IPS-NIHi7 (cell line): Measurements from ENCODE around the gene LIMK1.
"Not testable (repeated sequence)": the region's sequence is repeated elsewhere in the genome, so short reads cannot be mapped to it uniquely, and the experiment has no call there.

ENCODE experiments used
- DNase-seq: peaks from one replicate; pipeline ENCODE4 v3.0.0; 2012; ENCODE audit warnings: mixed read lengths; ENCODE audit errors: extremely low spot score

LIMK1 gene

GRCh38 chr7:74126220-74126880, 42.7 kb downstream of the LIMK1 start:
- no peak for DNase-seq

DNA sequence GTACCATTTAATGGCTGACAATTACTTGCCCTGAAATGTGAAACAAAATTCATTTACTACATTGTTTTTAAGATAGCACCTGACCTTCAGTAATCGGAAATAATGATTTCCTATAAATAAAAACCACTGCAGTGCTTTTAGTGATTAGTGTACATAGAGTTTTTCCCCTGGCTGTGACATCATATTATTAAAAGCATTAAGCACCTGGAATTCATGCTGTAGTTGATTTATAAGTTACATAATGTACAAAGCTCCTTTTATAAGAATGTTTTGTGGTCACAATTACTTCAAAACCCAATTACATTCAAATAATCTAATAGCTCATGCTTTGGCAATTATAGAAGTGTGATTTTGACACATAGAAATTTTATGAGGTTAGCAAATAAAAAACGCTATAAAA, 46.3 kb downstream of the LIMK1 start:
- no peak for DNase-seq

DNA sequence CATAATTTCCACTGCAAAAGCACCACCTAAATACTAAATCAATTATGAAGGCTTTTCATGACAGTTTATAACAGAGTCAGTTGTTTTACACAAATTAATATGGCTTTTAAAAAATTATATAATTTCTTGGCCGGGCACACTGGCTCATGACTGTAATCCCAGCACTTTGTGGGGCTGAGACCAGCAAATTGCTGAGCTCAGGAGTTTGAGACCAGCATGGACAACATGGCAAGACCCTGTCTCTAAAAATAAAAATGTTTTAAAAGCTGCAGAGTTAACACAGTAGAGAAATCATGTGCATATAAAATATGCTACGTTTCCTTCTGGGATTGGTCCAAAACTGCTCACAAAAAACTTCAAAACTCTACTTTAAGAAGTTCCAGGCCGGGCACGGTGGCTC, 46.9 kb downstream of the LIMK1 start:
- DNase-seq, result no peak

- no peak for DNase-seq
These were observed 50.6 kb downstream of the LIMK1 start for GRCh38 chr7:74134117-74134620.

DNA sequence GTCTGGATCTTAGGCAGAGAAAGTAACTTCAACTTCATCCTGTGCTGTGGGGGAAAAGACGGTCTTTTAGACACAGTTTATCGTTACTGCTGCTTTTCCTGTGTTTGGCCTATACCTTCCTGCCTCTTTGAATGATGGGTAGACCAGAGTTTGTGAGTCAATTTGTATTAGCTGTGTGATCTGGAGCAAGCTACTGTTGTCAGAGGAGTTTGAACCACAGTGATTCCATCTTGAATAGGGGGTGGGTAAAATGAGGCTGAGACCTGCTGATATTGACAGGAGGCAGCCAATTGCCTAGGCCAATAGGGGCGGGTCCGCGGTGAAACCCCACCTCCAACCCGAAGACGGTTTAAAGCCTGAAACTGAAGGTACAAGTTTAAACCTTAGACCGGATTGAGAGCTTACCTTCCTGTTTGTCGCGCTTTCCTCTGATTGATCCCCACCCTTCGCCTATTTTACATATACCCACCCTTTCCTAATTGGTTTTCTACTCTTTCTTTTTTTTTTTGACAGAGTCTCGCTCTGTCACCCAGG, 54.8 kb downstream of the LIMK1 start:
- DNase-seq, result peak; percentile 41

DNA sequence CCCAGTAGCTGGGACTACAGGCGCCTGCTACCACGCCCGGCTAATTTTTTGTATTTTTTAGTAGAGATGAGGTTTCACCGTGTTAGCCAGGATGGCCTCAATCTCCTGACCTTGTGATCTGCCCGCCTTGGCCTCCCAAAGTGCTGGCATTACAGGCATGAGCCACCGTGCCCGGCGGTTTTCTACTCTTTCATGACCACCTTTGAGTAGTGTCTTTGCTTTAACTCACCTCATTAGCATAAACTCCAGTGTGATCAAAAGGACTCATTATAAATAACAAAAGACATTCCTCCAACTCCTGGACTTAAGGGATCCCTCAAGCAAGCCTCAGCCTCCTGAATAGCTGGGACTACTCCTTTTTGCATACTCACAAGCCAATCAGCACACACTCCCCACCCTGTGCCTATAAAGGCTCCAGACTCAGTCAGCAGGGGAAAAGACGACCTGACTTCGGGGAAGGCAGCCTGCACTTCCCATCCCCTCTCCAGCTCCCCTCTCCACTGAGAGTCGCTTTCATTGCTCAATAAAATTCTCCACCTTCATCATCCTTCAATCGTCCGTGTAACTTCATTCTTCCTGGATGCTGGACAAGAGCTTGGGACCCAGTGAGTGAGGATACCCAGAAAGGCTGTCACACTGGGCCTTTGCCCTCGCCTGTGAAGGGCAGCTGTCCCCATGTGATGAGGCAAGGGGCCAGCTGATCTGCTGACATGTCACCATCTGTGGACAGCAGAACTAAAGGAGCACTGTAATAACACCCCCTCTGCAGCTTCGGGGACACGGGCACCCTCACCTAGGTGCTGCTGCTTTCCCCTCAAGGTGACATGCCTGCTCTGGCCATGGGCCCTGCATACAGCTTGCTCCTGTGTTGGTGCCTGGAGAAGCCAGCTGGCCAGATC, 55.6 kb downstream of the LIMK1 start:
- DNase-seq, result peak; percentile 50

DNA sequence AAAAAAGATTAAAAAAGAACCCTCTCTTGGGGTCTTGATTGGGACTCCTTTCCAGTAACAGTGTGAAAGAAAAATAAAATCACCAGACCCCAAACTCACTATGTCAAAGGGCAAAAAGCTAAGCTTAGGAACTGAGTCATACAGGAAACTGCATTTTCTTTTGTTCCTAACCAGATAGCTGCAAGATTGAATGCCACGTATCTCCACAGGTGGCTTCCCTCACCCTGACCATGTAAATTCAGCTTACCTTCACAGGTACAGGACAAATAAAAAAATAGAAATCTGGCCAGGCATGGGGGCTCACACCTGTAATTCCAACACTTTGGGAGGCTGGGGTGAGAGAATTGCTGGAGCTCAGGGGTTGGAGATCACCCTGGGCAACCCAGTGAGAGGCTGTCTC, 58.1 kb downstream of the LIMK1 start:
- no peak for DNase-seq

GRCh38 chr7:74143383-74143782, 59.8 kb downstream of the LIMK1 start:
- DNase-seq, result no peak

GRCh38 chr7:74148491-74148890, 64.9 kb downstream of the LIMK1 start:
- no peak for DNase-seq

DNA sequence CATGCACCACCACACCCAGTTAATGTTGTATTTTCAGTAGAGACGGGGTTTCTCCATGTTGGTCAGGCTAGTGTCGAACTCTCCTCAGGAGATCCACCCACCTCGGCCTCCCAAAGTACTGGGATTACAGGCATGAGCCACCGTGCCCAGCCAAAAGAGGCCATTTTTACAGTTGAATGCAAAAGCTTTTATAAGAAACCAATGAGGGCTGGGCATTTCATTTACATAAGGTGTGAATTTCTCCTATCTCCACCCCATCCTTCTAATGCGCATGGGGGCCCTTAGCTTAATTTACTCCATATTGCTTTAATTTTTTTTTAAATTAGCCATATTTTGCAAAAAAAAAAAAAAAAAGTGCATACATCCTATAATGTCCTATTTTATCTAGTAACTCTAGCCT, 65.5 kb downstream of the LIMK1 start:
- no peak for DNase-seq

GRCh38 chr7:74149603-74150002, 66.0 kb downstream of the LIMK1 start:
- DNase-seq, result no peak

- no peak for DNase-seq
These were observed 70.1 kb downstream of the LIMK1 start for GRCh38 chr7:74153736-74154135.

DNA sequence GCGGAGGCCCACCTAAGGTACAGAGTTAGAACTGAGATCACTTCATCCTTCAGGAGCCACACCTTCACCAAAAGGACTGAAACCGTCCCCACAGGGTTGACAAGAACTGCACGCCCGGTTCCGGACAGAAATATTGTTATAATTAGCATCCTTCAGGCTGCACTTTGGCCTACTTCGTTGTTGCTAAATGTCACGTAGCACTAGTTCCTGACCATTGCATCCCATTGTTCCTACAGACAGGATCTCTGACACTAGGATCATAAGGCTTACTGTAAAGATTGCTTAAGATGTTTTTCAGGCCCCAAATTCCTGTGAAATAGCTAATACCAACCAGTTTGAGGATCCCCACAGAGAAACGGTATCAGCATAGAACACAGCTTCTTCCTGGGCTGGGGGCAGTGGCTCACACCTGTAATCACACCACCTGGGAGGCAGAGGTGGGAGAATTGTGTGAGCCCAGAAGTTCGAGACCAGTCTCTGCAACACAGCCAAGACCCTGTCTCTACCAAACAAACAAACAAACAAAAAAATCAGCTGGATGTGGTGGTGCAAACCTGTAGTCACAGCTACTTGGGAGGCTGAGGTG, 72.3 kb downstream of the LIMK1 start:
- DNase-seq, result no peak

DNA sequence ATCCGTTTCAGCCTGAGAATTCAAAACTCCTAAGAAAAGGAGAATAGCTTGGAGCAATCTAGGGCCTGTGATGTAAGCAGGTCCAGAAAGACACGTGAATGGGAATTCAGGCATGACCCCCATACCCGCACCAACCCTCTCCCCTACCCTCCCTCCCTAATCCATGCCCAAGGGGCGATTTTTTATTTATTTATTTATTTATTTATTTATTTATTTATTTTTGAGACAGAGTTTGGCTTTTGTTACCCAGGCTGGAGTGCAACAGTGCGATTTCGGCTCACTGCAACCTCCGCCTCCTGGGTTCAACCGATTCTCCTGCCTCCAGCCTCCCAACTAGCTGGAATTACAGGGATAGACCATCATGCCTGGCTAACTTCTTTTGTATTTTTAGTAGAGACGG, 74.0 kb downstream of the LIMK1 start:
- no peak for DNase-seq

- peak; percentile 28 for DNase-seq
These were observed 81.4 kb downstream of the LIMK1 start for GRCh38 chr7:74164985-74165456.

DNA sequence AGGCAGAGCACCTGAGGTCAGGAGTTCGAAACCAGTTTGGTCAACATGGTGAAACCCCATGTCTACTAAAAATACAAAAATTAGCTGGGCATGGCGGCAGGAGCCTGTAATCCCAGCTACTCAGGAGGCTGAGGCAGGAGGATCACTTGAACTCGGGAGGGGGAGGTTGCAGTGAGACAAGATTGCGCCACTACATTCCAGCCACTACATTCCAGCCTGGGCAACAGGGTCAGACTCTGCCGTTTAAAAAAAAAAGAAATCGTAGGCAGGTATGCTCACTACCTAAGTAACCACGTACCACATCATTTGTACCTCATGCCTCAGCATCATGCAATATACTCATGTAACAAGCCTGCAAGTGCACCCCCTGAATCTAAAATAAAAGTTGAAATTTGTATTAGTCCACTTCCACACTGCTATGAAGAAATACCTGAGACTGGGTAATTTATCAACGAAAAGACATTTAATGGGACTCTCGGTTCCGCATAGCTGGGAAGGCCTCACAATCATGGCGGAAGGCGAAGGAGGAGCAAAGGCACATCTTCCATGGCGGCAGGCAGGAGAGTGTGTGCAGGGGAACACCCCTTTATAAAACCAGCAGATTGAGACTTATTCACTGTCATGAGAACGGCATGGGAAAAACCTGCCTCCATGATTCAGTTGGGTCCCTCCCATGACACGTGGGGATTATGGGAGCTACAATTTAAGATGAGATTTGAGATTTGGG, 82.4 kb downstream of the LIMK1 start:
- DNase-seq, result no peak

GRCh38 chr7:74167324-74167723, 83.7 kb downstream of the LIMK1 start:
- DNase-seq, result not testable (repeated sequence)
